IMR-90 (cell line): ENCODE measurements around the gene SERPINB10. TPM values are rescaled to one million over a fixed set of nuclear protein-coding genes. Genes with fewer than 3 reads are reported as not detected.

Experiments used
- ATAC-seq: fragments of 200-7000 bp; cut with Tn5 transposase; 2 replicates; pipeline ENCODE4 v1.9.1; 2020; ENCODE audit warnings: low read depth, mild to moderate bottlenecking, moderate library complexity
- BruUV-seq: library from RNA; stranded (reverse); fragments of 400-500 nt; replicated peaks from 2 replicates; lab custom pipeline; 2021; lab: Mats Ljungman, UMichigan
- CTCF ChIA-PET: fragments of 300-600 bp; formaldehyde crosslinking; extraction: SDS; loops from one replicate; lab custom pipeline; 2021; ENCODE audit warnings: antibody characterized with exemption; lab: Yijun Ruan, JAX
- POLR2A ChIA-PET: fragments of 300-600 bp; sonication (Branson Sonifier 250); formaldehyde crosslinking; loops from one replicate; lab custom pipeline; 2022; ENCODE audit warnings: antibody characterized with exemption; ENCODE audit not compliant: unreplicated experiment; lab: Charles Lee
- DNase-seq: peaks from one replicate; pipeline ENCODE4 v3.0.0; 2013
- H2AFZ ChIP-seq: replicated peaks from 2 replicates; pipeline ENCODE3; 2013; ENCODE audit warnings: low read length, mild to moderate bottlenecking; ENCODE audit not compliant: poor library complexity
- H2AK5ac ChIP-seq: 2 replicates; pipeline ENCODE4 v1.6.1; 2013; ENCODE audit warnings: low read depth, low read length, inconsistent platforms
- H2AK9ac ChIP-seq: replicated peaks from 2 replicates; pipeline ENCODE3; 2013; ENCODE audit warnings: mild to moderate bottlenecking, low read depth, low read length, moderate library complexity; ENCODE audit not compliant: poor library complexity
- H2BK120ac ChIP-seq: 2 replicates; pipeline ENCODE4 v1.6.1; 2013; ENCODE audit warnings: low read depth, low read length, inconsistent platforms
- H2BK15ac ChIP-seq: 3 replicates; pipeline ENCODE4 v1.6.1; 2013; ENCODE audit warnings: low read depth, low read length, inconsistent platforms
- H2BK20ac ChIP-seq: 2 replicates; pipeline ENCODE4 v1.6.1; 2013; ENCODE audit warnings: low read depth, mild to moderate bottlenecking, inconsistent platforms, low read length, moderate library complexity
- H2BK5ac ChIP-seq: 2 replicates; pipeline ENCODE4 v1.6.1; 2013; ENCODE audit warnings: mild to moderate bottlenecking, low read depth, low read length, inconsistent platforms; ENCODE audit not compliant: poor library complexity, severe bottlenecking
- H3K14ac ChIP-seq: replicated peaks from 2 replicates; pipeline ENCODE4 v1.6.1; 2013; ENCODE audit warnings: low read depth, low read length, inconsistent platforms
- H3K18ac ChIP-seq: 2 replicates; pipeline ENCODE4 v1.6.1; 2013; ENCODE audit warnings: low read depth, low read length, control low read depth
- H3K23ac ChIP-seq: 2 replicates; pipeline ENCODE4 v1.6.1; 2013; ENCODE audit warnings: low read depth, low read length, inconsistent platforms
- H3K27ac ChIP-seq: 2 replicates; pipeline ENCODE4 v1.5.1; 2013; ENCODE audit warnings: mild to moderate bottlenecking, control low read depth, low read length; ENCODE audit not compliant: insufficient read depth
- H3K27me3 ChIP-seq: 2 replicates; pipeline ENCODE4 v1.6.1; 2013; ENCODE audit warnings: low read length; ENCODE audit not compliant: control insufficient read depth, insufficient read depth
- H3K36me3 ChIP-seq: 2 replicates; pipeline ENCODE4 v1.6.1; 2013; ENCODE audit warnings: low read length, mixed read lengths; ENCODE audit not compliant: control insufficient read depth, insufficient read depth
- H3K4ac ChIP-seq: 2 replicates; pipeline ENCODE4 v1.6.1; 2013; ENCODE audit warnings: low read depth, low read length, inconsistent platforms
- H3K4me1 ChIP-seq: 2 replicates; pipeline ENCODE4 v1.6.1; 2013; ENCODE audit warnings: low read length, mixed read lengths; ENCODE audit not compliant: control insufficient read depth, insufficient read depth
- H3K4me2 ChIP-seq: 2 replicates; pipeline ENCODE4 v1.6.1; 2013; ENCODE audit warnings: low read depth, mild to moderate bottlenecking, control low read depth, low read length, moderate library complexity
- H3K4me3 ChIP-seq: 2 replicates; pipeline ENCODE4 v1.5.1; 2013; ENCODE audit warnings: low read depth, mild to moderate bottlenecking, control low read depth, low read length, moderate library complexity; ENCODE audit not compliant: insufficient read depth
- H3K56ac ChIP-seq: 2 replicates; pipeline ENCODE4 v1.6.1; 2013; ENCODE audit warnings: low read length, inconsistent platforms; ENCODE audit not compliant: insufficient read depth; ENCODE audit errors: extremely low read depth
- H3K79me1 ChIP-seq, 2 experiments: 2 replicates each; pipeline ENCODE4 v1.6.1; 2013; ENCODE audit warnings: low read length in 2 of 2, inconsistent platforms in 1 of 2, low read depth in 1 of 2
- H3K9ac ChIP-seq: 2 replicates; pipeline ENCODE4 v1.6.1; 2013; ENCODE audit warnings: low read depth, low read length, control low read depth
- H3K9me1 ChIP-seq: 2 replicates; pipeline ENCODE4 v1.6.1; 2013; ENCODE audit warnings: low read length, inconsistent platforms; ENCODE audit not compliant: insufficient read depth
- H3K9me3 ChIP-seq: 2 replicates; pipeline ENCODE4 v1.6.1; 2013; ENCODE audit warnings: low read length; ENCODE audit not compliant: control insufficient read depth, insufficient read depth
- H4K20me1 ChIP-seq: 2 replicates; pipeline ENCODE4 v1.6.1; 2013; ENCODE audit warnings: low read length, inconsistent platforms; ENCODE audit not compliant: insufficient read depth
- H4K5ac ChIP-seq: 2 replicates; pipeline ENCODE4 v1.6.1; 2013; ENCODE audit warnings: mild to moderate bottlenecking, low read depth, low read length, control low read depth
- H4K8ac ChIP-seq, 2 experiments: 2 replicates each; pipeline ENCODE4 v1.6.1; 2013; ENCODE audit warnings: low read depth in 2 of 2, low read length in 2 of 2, control low read depth in 1 of 2, inconsistent platforms in 1 of 2
- H4K91ac ChIP-seq: 2 replicates; pipeline ENCODE4 v1.6.1; 2013; ENCODE audit warnings: low read depth, low read length, inconsistent platforms; ENCODE audit not compliant: insufficient read depth
- BHLHE40 ChIP-seq: fragments of 150-350 bp; IDR thresholded peaks from 2 replicates; pipeline ENCODE4 v1.6.1; 2016; ENCODE audit warnings: mild to moderate bottlenecking, low read depth, low read length
- CEBPB ChIP-seq: IDR thresholded peaks from 2 replicates; pipeline ENCODE4 v1.6.1; 2012; ENCODE audit warnings: low read depth, low read length, improper control_type of control experiment
- CHD1 ChIP-seq: IDR thresholded peaks from 2 replicates; pipeline ENCODE4 v1.6.1; 2012; ENCODE audit warnings: low read depth, low read length, improper control_type of control experiment
- ELK1 ChIP-seq: fragments of 150-350 bp; IDR thresholded peaks from 2 replicates; pipeline ENCODE4 v1.6.1; 2016; ENCODE audit warnings: low read depth, mild to moderate bottlenecking, low read length, moderate library complexity, borderline replicate concordance
- FOS ChIP-seq: fragments of 150-350 bp; IDR thresholded peaks from 2 replicates; pipeline ENCODE4 v1.6.1; 2016; ENCODE audit warnings: low read depth, low read length
- MAFK ChIP-seq: IDR thresholded peaks from 2 replicates; pipeline ENCODE4 v1.6.1; 2012; ENCODE audit warnings: low read depth, low read length, improper control_type of control experiment
- MAZ ChIP-seq: IDR thresholded peaks from 2 replicates; pipeline ENCODE4 v1.6.1; 2012; ENCODE audit warnings: low read depth, mild to moderate bottlenecking, low read length, improper control_type of control experiment, moderate library complexity, borderline replicate concordance
- NFE2L2 ChIP-seq: fragments of 150-350 bp; IDR thresholded peaks from 2 replicates; pipeline ENCODE4 v1.6.1; 2016; ENCODE audit warnings: low read depth, mild to moderate bottlenecking, low read length
- POLR2A ChIP-seq: IDR thresholded peaks from 2 replicates; pipeline ENCODE4 v1.6.1; 2012; ENCODE audit warnings: mild to moderate bottlenecking, low read depth, low read length
- RAD21 ChIP-seq: IDR thresholded peaks from 2 replicates; pipeline ENCODE4 v1.6.1; 2012; ENCODE audit warnings: low read length, improper control_type of control experiment
- RCOR1 ChIP-seq: IDR thresholded peaks from 2 replicates; pipeline ENCODE4 v1.6.1; 2012; ENCODE audit warnings: mild to moderate bottlenecking, low read length, improper control_type of control experiment; ENCODE audit not compliant: insufficient replicate concordance
- RFX5 ChIP-seq: IDR thresholded peaks from 2 replicates; pipeline ENCODE4 v1.8.0; 2012; ENCODE audit warnings: low read depth, mild to moderate bottlenecking, low read length, moderate library complexity
- SMC3 ChIP-seq: fragments of 150-350 bp; IDR thresholded peaks from 2 replicates; pipeline ENCODE4 v1.6.1; 2016; ENCODE audit warnings: low read depth, mild to moderate bottlenecking, antibody characterized with exemption, low read length, moderate library complexity
- WGBS, 2 experiments: methylation state at CpG; one replicate each; pipeline versions ENCODE4 v1.1.5 to v1.1.7; 2013; ENCODE audit warnings: missing lambda C conversion rate in 2 of 2; ENCODE audit not compliant: insufficient read length in 1 of 2; ENCODE audit errors: extremely low coverage in 2 of 2; 5-methylcytosine and 5-hydroxymethylcytosine counted together
- dilution Hi-C: fragments of 300-500 bp; cut with HindIII; formaldehyde crosslinking; loops from one replicate; pipeline ENCODE4 v1.14.3; 2018; ENCODE audit warnings: low sequenced_read_pairs; ENCODE audit not compliant: unreplicated experiment
- in situ Hi-C: fragments of 300-500 bp; cut with MboI; formaldehyde crosslinking; loops from 3 replicates; pipeline ENCODE4 v1.14.3; 2019; ENCODE audit warnings: low sequenced_read_pairs, inconsistent platforms, mixed read lengths
- intact Hi-C: fragments of 100-400 bp; cut with micrococcal nuclease; formaldehyde crosslinking; loops from 2 replicates; pipeline ENCODE4 v1.10.0; 2022
- polyA plus RNA-seq, 3 experiments: library from polyadenylated mRNA; depleted of rRNA; stranded (reverse); fragments of >200 nt; gene quantifications; 2 replicates each; pipeline ENCODE4 v1.2.3, GENCODE V29; 2012; ENCODE audit warnings: low replicate concordance in 1 of 3
- total RNA-seq: library from RNA; depleted of rRNA; stranded (reverse); fragments of >200 nt; gene quantifications from 2 replicates; pipeline ENCODE4 v1.2.3, GENCODE V29; 2012
- TF ChIP-seq, protein P1 (sequence below): conservative IDR thresholded peaks from 2 replicates; pipeline ENCODE4 v1.5.1; 2012; ENCODE audit warnings: mild to moderate bottlenecking, low read depth, low read length, improper control_type of control experiment

The SERPINB10 gene
- total and polyA plus RNA-seq, 2 of the 4 experiments (the other 2 are of a cell fraction): not detected

- H3K56ac ChIP-seq: no peak overlapping the region
- peaks cover 11% of the 10 kb centered on the region for H3K36me3 ChIP-seq
- H3K4ac ChIP-seq: no peak overlapping the region
- no peak overlapping the region for H3K18ac ChIP-seq
- H2BK20ac ChIP-seq: no peak overlapping the region
- CTCF ChIA-PET: interaction anchor here (3.7 kb wide), 1 partner anchor 13 kb away, joined by 20 read pairs; no protein-coding TSS in a partner anchor
- H4K20me1 ChIP-seq: no peaks in the 10 kb centered on the region
- H4K5ac ChIP-seq: no peak overlapping the region
- WGBS, 2 experiments: no CpG with 5 or more reads among the region's 3 CpGs
- no peak overlapping the region for H2BK5ac ChIP-seq
- H3K9me1 ChIP-seq: no peaks in the 10 kb centered on the region; the same call in 1 of the 2 replicates
- no peaks in the 10 kb centered on the region for H3K27me3 ChIP-seq
- intact Hi-C loops: loop anchor here (5.0 kb wide), 1 partner anchor 95 kb away; no protein-coding TSS in a partner anchor
- no peak overlapping the region for H2AFZ ChIP-seq
- H3K14ac ChIP-seq: no peak overlapping the region
- H3K4me3 ChIP-seq: no peak overlapping the region
- in situ Hi-C loops: no loop called here
- H3K9me3 ChIP-seq: no peaks in the 10 kb centered on the region
- no peak for DNase-seq
- no peak overlapping the region for H4K8ac ChIP-seq
- H3K23ac ChIP-seq: no peak overlapping the region
- H2AK5ac ChIP-seq: no peak overlapping the region
- BruUV-seq: no TSS peak
- H4K91ac ChIP-seq: no peak overlapping the region
- peaks cover 23 to 52% of the 10 kb centered on the region in 2 experiments for H3K79me1 ChIP-seq
- H2AK9ac ChIP-seq: no peak overlapping the region
- dilution Hi-C loops: no loop called here
- H3K4me1 ChIP-seq: 0 out of 2 replicates have a peak, but pooled peaks cover 2% of the 10 kb centered on the region
- no peak overlapping the region for H3K4me2 ChIP-seq
- no peak overlapping the region for H3K27ac ChIP-seq
- no peak overlapping the region for H3K9ac ChIP-seq
- H2BK15ac ChIP-seq: no peak overlapping the region
- no peak overlapping the region for H2BK120ac ChIP-seq
- POLR2A ChIA-PET: no interaction called here
- no peak for ATAC-seq
- no peak for TF ChIP-seq SMC3
- TF ChIP-seq CEBPB: no peak
- TF ChIP-seq ELK1: no peak
- TF ChIP-seq, protein P1, sequence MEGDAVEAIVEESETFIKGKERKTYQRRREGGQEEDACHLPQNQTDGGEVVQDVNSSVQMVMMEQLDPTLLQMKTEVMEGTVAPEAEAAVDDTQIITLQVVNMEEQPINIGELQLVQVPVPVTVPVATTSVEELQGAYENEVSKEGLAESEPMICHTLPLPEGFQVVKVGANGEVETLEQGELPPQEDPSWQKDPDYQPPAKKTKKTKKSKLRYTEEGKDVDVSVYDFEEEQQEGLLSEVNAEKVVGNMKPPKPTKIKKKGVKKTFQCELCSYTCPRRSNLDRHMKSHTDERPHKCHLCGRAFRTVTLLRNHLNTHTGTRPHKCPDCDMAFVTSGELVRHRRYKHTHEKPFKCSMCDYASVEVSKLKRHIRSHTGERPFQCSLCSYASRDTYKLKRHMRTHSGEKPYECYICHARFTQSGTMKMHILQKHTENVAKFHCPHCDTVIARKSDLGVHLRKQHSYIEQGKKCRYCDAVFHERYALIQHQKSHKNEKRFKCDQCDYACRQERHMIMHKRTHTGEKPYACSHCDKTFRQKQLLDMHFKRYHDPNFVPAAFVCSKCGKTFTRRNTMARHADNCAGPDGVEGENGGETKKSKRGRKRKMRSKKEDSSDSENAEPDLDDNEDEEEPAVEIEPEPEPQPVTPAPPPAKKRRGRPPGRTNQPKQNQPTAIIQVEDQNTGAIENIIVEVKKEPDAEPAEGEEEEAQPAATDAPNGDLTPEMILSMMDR: no peak
- no peak for TF ChIP-seq BHLHE40
- TF ChIP-seq MAZ: no peak
- TF ChIP-seq POLR2A: no peak
- TF ChIP-seq RAD21: no peak
- TF ChIP-seq RCOR1: no peak
- no peak for TF ChIP-seq MAFK
- TF ChIP-seq NFE2L2: no peak
- no peak for TF ChIP-seq CHD1
- TF ChIP-seq FOS: no peak
- TF ChIP-seq RFX5: no peak
Observed at GRCh38 chr18:63977040-63977439, 69.3 kb downstream of the SERPINB10 start.
